SU-DHL-6 (cell line): ENCODE measurements around the gene TNN.

Experiments
- CTCF ChIP-seq: fragments of 200-600 bp; sonication (generic); IDR thresholded peaks from one replicate; pipeline ENCODE4 v1.5.1; 2017; ENCODE audit warnings: antibody characterized with exemption, mild to moderate bottlenecking, low read length, moderate library complexity; ENCODE audit not compliant: insufficient read depth, poor library complexity, severe bottlenecking
- EZH2phosphoT487 ChIP-seq: fragments of 200-600 bp; sonication (generic), shearing (Covaris generic); conservative IDR thresholded peaks from 2 replicates; pipeline ENCODE4 v1.6.1; 2018; ENCODE audit warnings: mild to moderate bottlenecking, antibody characterized with exemption, low read length, moderate library complexity, mixed read lengths

DNA sequence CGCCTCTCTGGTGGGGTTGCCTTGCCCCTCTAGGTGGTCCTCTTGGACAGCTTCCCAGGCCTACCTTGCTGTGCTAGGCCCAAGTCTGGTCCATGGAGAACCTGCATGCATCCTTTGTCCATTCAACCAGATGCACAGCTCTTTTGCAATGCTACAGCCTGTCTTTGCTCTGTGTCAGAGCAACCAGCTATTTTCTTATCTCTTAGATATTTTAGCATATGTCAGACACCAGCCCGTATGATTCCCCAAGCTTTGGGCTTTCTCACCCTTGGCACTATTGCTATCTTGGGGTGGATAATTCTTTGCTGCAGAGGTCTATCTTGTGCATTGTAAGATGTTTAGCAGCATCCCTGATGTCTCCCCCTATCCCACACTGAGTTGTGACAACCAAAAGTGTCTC is 32.3 kb downstream of the TNN start:
- TF ChIP-seq CTCF (no peak), EZH2phosphoT487 (no peak)
